ENCODE data around the gene LRP6. TPM values are rescaled to one million over a fixed set of nuclear protein-coding genes. Genes with fewer than 3 reads are reported as not detected.

The LRP6 gene
- total RNA-seq, 4 donors from 2014 or later = 15.1 to 25.9 (median 22.0) TPM

- no peak for TF ChIP-seq CTCF (IDR thresholded peaks at IDR 0.05)
- no peak for ATAC-seq (ENCODE audit: low FRiP score)
- DNase-seq (ENCODE audit: low spot score) = no peak
These were observed 38.4 kb downstream of the LRP6 start for GRCh38 chr12:12228402-12228801.

GRCh38 chr12:12226187-12226586 is 40.7 kb downstream of the LRP6 start:
- ATAC-seq (ENCODE audit: low FRiP score) (no peak), DNase-seq (ENCODE audit: low spot score) (no peak)
- TF ChIP-seq CTCF (IDR thresholded peaks at IDR 0.05) = no peak

- no peak for TF ChIP-seq CTCF (IDR thresholded peaks at IDR 0.05)
- ATAC-seq (ENCODE audit: low FRiP score) = no peak
- no peak for DNase-seq (ENCODE audit: low spot score)
These were observed 42.5 kb downstream of the LRP6 start for GRCh38 chr12:12224240-12224940.

GRCh38 chr12:12221560-12221959 is 45.3 kb downstream of the LRP6 start:
- no peak for TF ChIP-seq CTCF (IDR thresholded peaks at IDR 0.05)
- ATAC-seq (ENCODE audit: low FRiP score) (no peak), DNase-seq (ENCODE audit: low spot score) (no peak)

GRCh38 chr12:12219664-12220063 is 47.2 kb downstream of the LRP6 start:
- TF ChIP-seq CTCF (IDR thresholded peaks at IDR 0.05) = no peak
- ATAC-seq (ENCODE audit: low FRiP score) (no peak), DNase-seq (ENCODE audit: low spot score) (no peak)

- no peak for TF ChIP-seq CTCF (IDR thresholded peaks at IDR 0.05)
- DNase-seq (ENCODE audit: low spot score) = no peak
These were observed 49.9 kb downstream of the LRP6 start for GRCh38 chr12:12217018-12217359.

GRCh38 chr12:12216349-12217017 is 50.4 kb downstream of the LRP6 start:
- DNase-seq (ENCODE audit: low spot score) (no peak), ATAC-seq (ENCODE audit: low FRiP score) (no peak)
- no peak for TF ChIP-seq CTCF (IDR thresholded peaks at IDR 0.05)

More at GRCh38 chr12:12217018-12217359, 49.9 kb downstream of the LRP6 start:
- ATAC-seq (ENCODE audit: low FRiP score) = no peak
